Thyroid gland (tissue), 4 donors: ENCODE measurements around the gene ERC1. TPM values are rescaled to one million over a fixed set of nuclear protein-coding genes. Genes with fewer than 3 reads are reported as not detected.

ENCODE experiments used
- DNase-seq, 2 donors: peaks; one replicate each; pipeline ENCODE4 v3.0.0-alpha.2; 2019
- H3K27ac ChIP-seq, 3 donors: fragments of 200-600 bp; sonication (generic); 1 replicate in 2 of 3; 2 replicates in 1 of 3; pipeline ENCODE4 v1.5.1; 2016 to 2019; ENCODE audit warnings: mild to moderate bottlenecking in 1 of 3, moderate library complexity in 1 of 3
- H3K27me3 ChIP-seq: fragments of 200-600 bp; sonication (generic); one replicate; pipeline ENCODE4 v1.5.1; 2019
- H3K36me3 ChIP-seq, 2 donors: fragments of 200-600 bp; sonication (generic); one replicate each; pipeline ENCODE4 v1.5.1; 2016 to 2019
- H3K4me1 ChIP-seq, 2 donors: fragments of 200-600 bp; sonication (generic); one replicate each; pipeline ENCODE4 v1.5.1; 2017 to 2019
- H3K4me3 ChIP-seq, 3 donors: fragments of 200-600 bp; sonication (generic); replicated peaks in 1 of 3; 1 replicate in 2 of 3; 2 replicates in 1 of 3; pipeline ENCODE4 v1.5.1; 2016; ENCODE audit warnings: mild to moderate bottlenecking in 1 of 3
- H3K9me3 ChIP-seq: fragments of 200-600 bp; sonication (generic); one replicate; pipeline ENCODE4 v1.5.1; 2017
- CTCF ChIP-seq, 6 experiments: fragments of 200-600 bp in 3 of 6; fragments of 450-650 bp in 3 of 6; sonication (generic) in 3 of 6; IDR thresholded peaks; one replicate each; pipeline ENCODE4 v1.5.1; 2016 to 2019; ENCODE audit warnings: antibody characterized with exemption in 6 of 6, mild to moderate bottlenecking in 2 of 6, inconsistent platforms in 1 of 6, moderate library complexity in 1 of 6
- POLR2A ChIP-seq, 2 donors: fragments of 450-650 bp; IDR thresholded peaks; one replicate each; pipeline ENCODE4 v1.6.1; 2017; ENCODE audit warnings: antibody characterized with exemption in 2 of 2, mild to moderate bottlenecking in 2 of 2, moderate library complexity in 1 of 2
- WGBS, 2 donors: methylation state at CpG; one replicate each; pipeline ENCODE4 v1.1.5; 2017; 5-methylcytosine and 5-hydroxymethylcytosine counted together
- intact Hi-C: fragments of 100-400 bp; cut with DNase I; formaldehyde crosslinking; loops from one replicate; pipeline ENCODE4 v1.15.1; 2023
- total RNA-seq, 4 donors: library from RNA; depleted of rRNA; stranded (reverse); fragments of >200 nt; gene quantifications; one replicate each; pipeline ENCODE4 v1.2.3, GENCODE V29; 2016

Gene ERC1
- total RNA-seq, 4 donors from 2014 or later, result 39.8 to 84.2 (median 75.8) TPM

GRCh38 chr12:1293901-1294300 is 302.9 kb downstream of the ERC1 start:
- no peaks in the 10 kb centered on the region for H3K9me3 ChIP-seq
- no peak for DNase-seq
- no peaks in the 10 kb centered on the region for H3K27me3 ChIP-seq
- no peaks in the 10 kb centered on the region for H3K36me3 ChIP-seq
- 80 to 85% methylated on average over 1 of the region's 1 CpG for WGBS, 2 donors
- no peak for TF ChIP-seq CTCF (IDR thresholded peaks at IDR 0.05)
- no peak for TF ChIP-seq POLR2A (IDR thresholded peaks at IDR 0.05)
- H3K4me3 ChIP-seq, result no peak overlapping the region
- intact Hi-C loops, result no loop called here
- no peaks in the 10 kb centered on the region for H3K4me1 ChIP-seq
- H3K27ac ChIP-seq, result no peak overlapping the region

- DNase-seq, result no peak
- intact Hi-C loops, result no loop called here
- Histone ChIP-seq H3K4me1 (no peaks in the 10 kb centered on the region), H3K9me3 (no peaks in the 10 kb centered on the region), H3K36me3 (no peaks in the 10 kb centered on the region), H3K27me3 (no peaks in the 10 kb centered on the region), H3K4me3 (no peak overlapping the region), H3K27ac (no peak overlapping the region)
- 94 to 99% methylated on average over 3 of the region's 3 CpGs for WGBS, 2 donors
- TF ChIP-seq CTCF (IDR thresholded peaks at IDR 0.05) (no peak), POLR2A (IDR thresholded peaks at IDR 0.05) (no peak)
Observed at GRCh38 chr12:1297206-1297605, 306.2 kb downstream of the ERC1 start.

DNA sequence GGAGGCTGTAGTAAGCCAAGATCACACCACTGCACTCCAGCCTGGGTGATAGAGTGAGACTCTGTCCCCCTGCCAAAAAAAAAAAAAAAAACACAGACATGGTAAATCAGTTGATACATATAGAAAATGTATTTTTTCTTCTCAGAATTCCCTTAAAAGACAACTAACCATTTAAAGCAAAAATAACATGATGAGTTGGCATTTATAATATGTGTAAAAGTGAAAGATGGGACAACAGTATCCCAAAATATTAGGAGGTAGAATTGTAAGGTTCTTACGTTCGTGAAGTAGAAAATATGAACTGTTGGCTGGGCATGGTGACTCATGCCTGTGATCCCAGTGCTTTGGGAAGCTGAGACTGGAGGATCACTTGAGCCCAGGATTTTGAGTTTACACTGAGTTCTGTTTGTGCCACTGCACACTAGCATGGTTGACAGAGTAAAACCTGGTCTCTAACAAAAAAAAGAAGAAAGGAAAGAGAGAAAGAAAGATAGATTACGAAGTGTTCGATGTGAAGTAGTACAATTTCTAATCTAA is 306.7 kb downstream of the ERC1 start:
- no peak overlapping the region for H3K27ac ChIP-seq
- no peaks in the 10 kb centered on the region for H3K36me3 ChIP-seq
- intact Hi-C loops, result no loop called here

GRCh38 chr12:1300460-1300859 is 309.4 kb downstream of the ERC1 start:
- intact Hi-C loops, result no loop called here
- Histone ChIP-seq H3K36me3 (no peaks in the 10 kb centered on the region), H3K9me3 (no peaks in the 10 kb centered on the region), H3K4me1 (peaks cover 0 to 4% of the 10 kb centered on the region in 2 donors), H3K27me3 (no peaks in the 10 kb centered on the region), H3K4me3 (no peak overlapping the region), H3K27ac (no peak overlapping the region)
- TF ChIP-seq CTCF (IDR thresholded peaks at IDR 0.05), result no peak
- TF ChIP-seq POLR2A (IDR thresholded peaks at IDR 0.05), result no peak
- WGBS, 2 donors, result 98% methylated on average over 2 of the region's 2 CpGs
- DNase-seq, result no peak

More for the DNA sequence above, 306.7 kb downstream of the ERC1 start:
- Histone ChIP-seq H3K27me3 (no peaks in the 10 kb centered on the region), H3K4me3 (no peak overlapping the region), H3K4me1 (no peaks in the 10 kb centered on the region), H3K9me3 (no peaks in the 10 kb centered on the region)
- 84 to 87% methylated on average over 4 of the region's 4 CpGs for WGBS, 2 donors
- no peak for TF ChIP-seq POLR2A (IDR thresholded peaks at IDR 0.05)
- TF ChIP-seq CTCF (IDR thresholded peaks at IDR 0.05), result no peak
- peak; percentile 24 to 30 for DNase-seq

GRCh38 chr12:1302201-1302870 is 311.3 kb downstream of the ERC1 start:
- Histone ChIP-seq H3K4me1 (peaks cover 0 to 8% of the 10 kb centered on the region in 2 donors), H3K36me3 (no peaks in the 10 kb centered on the region), H3K27me3 (no peaks in the 10 kb centered on the region), H3K27ac (no peak overlapping the region), H3K4me3 (no peak overlapping the region), H3K9me3 (no peaks in the 10 kb centered on the region)
- TF ChIP-seq CTCF (IDR thresholded peaks at IDR 0.05) (no peak), POLR2A (IDR thresholded peaks at IDR 0.05) (no peak)
- no peak for DNase-seq
- 95 to 97% methylated on average over 7 of the region's 7 CpGs for WGBS, 2 donors
- intact Hi-C loops, result no loop called here
